Measurements from ENCODE around the gene CBLC.

- TF ChIP-seq CTCF (IDR thresholded peaks at IDR 0.05) (no peak), POLR2A (IDR thresholded peaks at IDR 0.05) (no peak)
Observed at GRCh38 chr19:44810234-44811121, 32.8 kb downstream of the CBLC start.
